ENCODE results near the gene TCL1A.

Gene TCL1A

DNA sequence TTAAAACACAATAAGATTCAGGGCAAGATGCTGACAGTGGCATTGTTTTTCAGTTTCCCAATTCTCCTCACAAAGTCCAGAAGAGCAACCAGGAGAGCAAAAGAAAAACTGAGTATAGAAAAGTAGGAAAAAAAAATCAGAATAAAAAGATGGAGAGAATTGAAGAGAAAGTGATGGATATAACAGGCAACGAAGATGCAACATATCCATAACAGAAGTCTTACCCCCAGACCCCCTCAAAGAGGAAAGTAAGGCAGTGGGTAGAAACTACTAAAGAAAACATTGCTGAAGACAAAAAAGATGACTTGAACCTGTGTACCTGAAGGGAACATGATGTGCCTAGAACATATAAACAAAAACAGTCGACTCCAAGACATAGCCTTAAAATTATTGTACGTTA is 10.6 kb downstream of the TCL1A start:
- FAIRE-seq: no peak
- no peak for TF ChIP-seq POLR2AphosphoS5 (IDR thresholded peaks at IDR 0.05; ENCODE audit: low read depth, low read length)
- TF ChIP-seq TAF1 (IDR thresholded peaks at IDR 0.05; ENCODE audit: borderline replicate concordance, low read depth, low read length): no peak
- no peak for TF ChIP-seq POLR2A (IDR thresholded peaks at IDR 0.05; ENCODE audit: low read depth, low read length)
- no peak for DNase-seq (ENCODE audit: insufficient read length)

DNA sequence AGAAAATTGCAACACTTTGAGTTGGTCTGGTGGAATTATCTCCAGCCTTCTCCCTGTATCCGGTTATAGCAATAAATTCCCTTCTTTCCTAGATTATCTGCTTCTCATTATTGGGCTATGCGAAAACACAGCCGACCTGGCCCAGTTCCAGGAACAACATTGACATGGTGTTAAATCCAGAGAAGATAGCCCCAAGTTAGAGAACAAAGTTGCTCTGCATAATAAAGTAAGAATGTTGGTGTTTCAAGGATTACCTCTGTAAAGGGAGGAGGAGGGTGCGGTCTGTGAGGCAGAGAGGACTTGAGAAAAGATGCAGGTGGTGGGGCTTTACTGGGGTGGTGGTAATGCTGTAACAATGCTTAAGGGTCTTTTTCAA is 12.1 kb downstream of the TCL1A start:
- FAIRE-seq (no peak), DNase-seq (ENCODE audit: insufficient read length) (no peak)
- TF ChIP-seq TAF1 (IDR thresholded peaks at IDR 0.05; ENCODE audit: borderline replicate concordance, low read depth, low read length) (no peak), POLR2A (IDR thresholded peaks at IDR 0.05; ENCODE audit: low read depth, low read length) (no peak), POLR2AphosphoS5 (IDR thresholded peaks at IDR 0.05; ENCODE audit: low read depth, low read length) (no peak)

DNA sequence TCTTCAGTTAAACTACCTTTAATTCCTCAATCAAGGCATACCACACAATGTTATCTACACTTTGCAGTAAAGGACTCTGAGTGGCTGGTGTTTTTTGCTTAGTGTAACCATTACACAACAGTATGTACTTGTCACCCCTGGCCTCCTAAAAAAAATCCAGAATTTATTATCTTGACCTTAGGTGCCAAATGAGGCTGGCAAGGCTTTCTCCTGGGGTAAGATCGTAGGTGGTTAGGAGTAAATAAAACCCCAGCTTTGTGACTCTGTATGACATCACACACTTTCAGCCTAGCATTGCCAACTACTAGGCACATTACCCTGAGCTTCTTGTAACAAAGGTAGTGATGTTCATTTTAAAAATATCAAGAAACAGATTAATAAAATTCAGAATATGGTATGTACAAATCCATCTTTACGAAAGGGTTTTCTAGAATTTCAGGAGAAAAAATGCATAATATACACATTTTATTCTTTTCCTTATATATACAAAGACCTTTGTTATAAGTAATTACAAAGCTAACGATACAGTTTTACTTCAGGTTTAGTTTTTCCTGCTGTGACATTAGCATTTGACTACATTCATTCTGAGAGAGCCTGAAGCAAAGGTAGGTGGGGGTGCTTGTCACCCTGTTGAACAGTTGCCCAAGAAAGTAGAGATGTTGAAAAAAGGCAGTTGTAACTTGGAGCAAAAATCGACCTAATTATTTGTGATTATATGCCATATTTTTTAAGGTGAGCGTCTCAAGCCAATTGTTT is 13.5 kb downstream of the TCL1A start:
- DNase-seq (ENCODE audit: insufficient read length) (no peak), FAIRE-seq (peak; percentile 84)
- TF ChIP-seq TAF1 (IDR thresholded peaks at IDR 0.05; ENCODE audit: borderline replicate concordance, low read depth, low read length): no peak
- no peak for TF ChIP-seq POLR2A (IDR thresholded peaks at IDR 0.05; ENCODE audit: low read depth, low read length)
- TF ChIP-seq POLR2AphosphoS5 (IDR thresholded peaks at IDR 0.05; ENCODE audit: low read depth, low read length): no peak

DNA sequence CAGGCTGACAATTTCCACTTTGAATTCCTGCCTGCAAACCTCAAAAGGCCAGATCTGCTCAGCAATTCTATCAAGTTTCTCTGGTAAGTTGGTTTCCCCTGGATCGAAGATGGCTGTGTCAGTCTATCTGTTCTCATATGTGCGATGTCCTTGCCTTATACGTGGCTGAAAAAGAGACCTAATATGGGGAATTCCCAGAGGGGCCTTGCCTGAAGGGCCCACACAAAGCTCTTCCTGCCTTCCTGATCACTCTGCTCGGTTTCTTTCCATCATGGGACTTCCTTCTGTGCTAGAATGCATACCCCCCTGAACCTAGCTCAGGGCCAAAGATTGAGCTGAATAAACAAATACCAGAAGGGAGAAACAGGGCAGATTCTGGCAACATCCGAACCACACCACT is 14.5 kb downstream of the TCL1A start:
- TF ChIP-seq TAF1 (IDR thresholded peaks at IDR 0.05; ENCODE audit: borderline replicate concordance, low read depth, low read length) (no peak), POLR2AphosphoS5 (IDR thresholded peaks at IDR 0.05; ENCODE audit: low read depth, low read length) (peak; percentile 57; the same call in 1 of the 2 replicates), POLR2A (IDR thresholded peaks at IDR 0.05; ENCODE audit: low read depth, low read length) (peak; percentile 56)
- no peak for DNase-seq (ENCODE audit: insufficient read length)
- FAIRE-seq: peak; percentile 93

DNA sequence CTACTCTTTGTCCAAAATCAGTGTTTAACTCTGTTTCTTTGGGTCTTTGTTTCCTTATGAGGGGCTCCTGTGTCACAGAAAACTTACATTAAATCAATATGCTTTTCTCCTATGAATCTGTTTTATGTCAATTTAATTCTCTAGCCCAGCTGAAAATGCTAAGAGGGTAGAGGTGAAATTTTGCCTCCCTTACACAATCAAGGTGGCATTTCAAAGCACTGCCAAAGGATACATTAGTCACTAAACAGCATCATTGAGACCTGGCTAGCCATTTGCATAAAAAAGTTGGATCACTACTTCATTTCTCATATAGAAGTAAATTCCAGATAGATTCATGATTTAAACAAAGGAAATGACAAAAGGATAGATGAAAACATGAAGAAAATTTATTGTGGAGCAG is 15.6 kb downstream of the TCL1A start:
- no peak for FAIRE-seq
- DNase-seq (ENCODE audit: insufficient read length): no peak
- TF ChIP-seq TAF1 (IDR thresholded peaks at IDR 0.05; ENCODE audit: borderline replicate concordance, low read depth, low read length) (no peak), POLR2AphosphoS5 (IDR thresholded peaks at IDR 0.05; ENCODE audit: low read depth, low read length) (no peak), POLR2A (IDR thresholded peaks at IDR 0.05; ENCODE audit: low read depth, low read length) (no peak; the same call in 1 of the 2 replicates)

DNA sequence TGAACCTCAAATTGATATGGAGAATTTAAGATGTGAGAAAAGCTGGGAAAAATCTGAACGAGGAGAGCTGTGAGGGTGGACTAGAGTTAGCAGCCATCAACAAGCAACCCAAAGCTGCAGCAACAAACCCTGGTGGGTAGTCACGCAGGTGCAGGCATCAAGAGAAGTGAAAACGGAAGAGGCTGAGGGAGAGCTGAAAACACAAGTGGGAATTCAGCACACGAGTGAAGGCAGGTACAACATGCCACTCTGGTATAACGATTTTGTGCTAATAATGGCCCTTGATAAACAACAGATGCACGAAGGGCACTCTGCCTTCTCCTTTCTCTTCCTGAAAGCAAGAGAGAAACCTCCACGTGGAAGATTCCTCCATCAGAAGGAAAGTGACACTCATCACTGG is 16.2 kb downstream of the TCL1A start:
- FAIRE-seq: peak; percentile 93
- TF ChIP-seq POLR2AphosphoS5 (IDR thresholded peaks at IDR 0.05; ENCODE audit: low read depth, low read length) (peak; percentile 62), POLR2A (IDR thresholded peaks at IDR 0.05; ENCODE audit: low read depth, low read length) (peak; percentile 62), TAF1 (IDR thresholded peaks at IDR 0.05; ENCODE audit: borderline replicate concordance, low read depth, low read length) (no peak)
- DNase-seq (ENCODE audit: insufficient read length): no peak

DNA sequence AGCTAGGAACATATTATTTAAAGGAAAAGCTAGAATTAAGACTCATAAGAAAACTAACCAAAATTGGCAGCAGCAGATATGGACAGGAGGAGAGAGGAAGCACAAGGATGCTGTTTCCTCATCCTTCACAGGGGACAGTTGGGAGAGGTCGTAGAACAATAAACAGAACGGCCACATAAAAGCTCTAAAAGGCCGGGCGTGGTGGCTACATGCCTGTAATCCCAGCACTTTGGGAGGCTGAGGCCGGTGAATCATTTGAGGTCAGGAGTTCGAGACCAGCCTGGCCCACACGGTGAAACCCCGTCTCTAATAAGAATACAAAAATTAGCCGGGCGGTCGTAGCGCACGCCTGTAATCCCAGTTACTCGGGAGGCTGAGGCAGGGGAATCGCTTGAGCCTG is 17.2 kb downstream of the TCL1A start:
- TF ChIP-seq TAF1 (IDR thresholded peaks at IDR 0.05; ENCODE audit: borderline replicate concordance, low read depth, low read length) (no peak), POLR2AphosphoS5 (IDR thresholded peaks at IDR 0.05; ENCODE audit: low read depth, low read length) (no peak), POLR2A (IDR thresholded peaks at IDR 0.05; ENCODE audit: low read depth, low read length) (no peak)
- DNase-seq (ENCODE audit: insufficient read length): no peak
- no peak for FAIRE-seq

DNA sequence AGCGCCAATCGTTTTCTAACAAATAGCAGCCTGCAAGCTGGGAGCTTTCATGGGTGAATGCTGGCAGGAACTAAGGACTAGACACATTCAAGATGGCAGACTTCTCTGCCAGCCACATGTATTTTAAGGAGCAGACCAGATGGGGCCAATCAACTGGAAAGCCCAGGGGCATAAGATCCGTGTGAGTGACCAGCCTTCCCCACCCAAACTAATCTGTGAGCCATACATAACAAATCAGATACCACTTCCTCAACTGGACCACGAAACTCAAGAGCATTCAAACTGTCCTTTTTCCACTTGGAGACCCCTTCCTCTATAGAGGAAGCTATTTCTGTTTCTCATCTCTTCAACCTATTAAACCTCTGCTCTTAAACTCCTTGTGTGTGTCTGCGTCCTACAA is 18.0 kb downstream of the TCL1A start:
- DNase-seq (ENCODE audit: insufficient read length) (no peak), FAIRE-seq (peak; percentile 61)
- no peak for TF ChIP-seq POLR2AphosphoS5 (IDR thresholded peaks at IDR 0.05; ENCODE audit: low read depth, low read length)
- TF ChIP-seq TAF1 (IDR thresholded peaks at IDR 0.05; ENCODE audit: borderline replicate concordance, low read depth, low read length): no peak
- TF ChIP-seq POLR2A (IDR thresholded peaks at IDR 0.05; ENCODE audit: low read depth, low read length): no peak

DNA sequence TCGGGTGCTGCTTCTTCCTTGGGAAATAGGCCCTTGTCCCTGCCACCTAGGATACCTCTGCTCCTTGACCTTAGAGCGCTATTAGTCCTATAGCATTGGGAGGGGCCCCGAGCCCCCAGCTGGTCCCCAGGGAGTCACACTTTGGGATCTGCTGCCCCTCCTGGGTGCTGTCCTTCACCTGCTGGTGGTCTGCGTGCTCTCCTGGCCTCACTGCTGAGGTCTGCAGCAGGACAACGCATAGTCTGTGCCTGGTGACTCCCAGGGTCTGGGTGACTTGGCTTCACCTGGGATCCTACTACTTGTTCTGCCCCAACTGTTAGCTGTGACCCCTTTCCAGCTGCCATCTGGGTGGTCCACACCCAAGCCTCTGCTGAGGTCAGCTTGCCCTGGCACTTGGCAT is 18.9 kb downstream of the TCL1A start:
- TF ChIP-seq TAF1 (IDR thresholded peaks at IDR 0.05; ENCODE audit: borderline replicate concordance, low read depth, low read length): no peak
- TF ChIP-seq POLR2AphosphoS5 (IDR thresholded peaks at IDR 0.05; ENCODE audit: low read depth, low read length): no peak
- TF ChIP-seq POLR2A (IDR thresholded peaks at IDR 0.05; ENCODE audit: low read depth, low read length): no peak
- FAIRE-seq: no peak
- no peak for DNase-seq (ENCODE audit: insufficient read length)

DNA sequence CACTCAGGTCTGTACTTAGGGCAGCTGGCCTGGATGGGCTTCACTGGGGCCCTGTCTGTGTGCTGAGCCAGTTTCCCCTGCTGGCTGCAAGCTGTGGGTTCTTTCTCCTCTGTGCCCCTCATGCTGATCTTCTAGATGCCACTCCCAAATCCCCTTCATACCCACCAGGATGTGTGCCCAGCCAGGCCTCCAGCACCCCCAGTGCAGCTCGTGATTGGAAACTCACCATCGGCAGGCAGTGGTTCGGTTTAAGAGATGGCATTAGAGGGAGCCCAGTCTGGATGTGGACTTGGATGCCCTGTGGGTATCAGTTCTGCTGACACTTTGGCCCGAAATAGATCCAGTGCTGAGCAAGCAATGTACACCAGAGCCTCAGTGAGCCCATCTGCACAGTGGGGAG is 21.8 kb downstream of the TCL1A start:
- TF ChIP-seq POLR2A (IDR thresholded peaks at IDR 0.05; ENCODE audit: low read depth, low read length) (no peak), POLR2AphosphoS5 (IDR thresholded peaks at IDR 0.05; ENCODE audit: low read depth, low read length) (no peak), TAF1 (IDR thresholded peaks at IDR 0.05; ENCODE audit: borderline replicate concordance, low read depth, low read length) (no peak)
- DNase-seq (ENCODE audit: insufficient read length) (no peak), FAIRE-seq (no peak)

DNA sequence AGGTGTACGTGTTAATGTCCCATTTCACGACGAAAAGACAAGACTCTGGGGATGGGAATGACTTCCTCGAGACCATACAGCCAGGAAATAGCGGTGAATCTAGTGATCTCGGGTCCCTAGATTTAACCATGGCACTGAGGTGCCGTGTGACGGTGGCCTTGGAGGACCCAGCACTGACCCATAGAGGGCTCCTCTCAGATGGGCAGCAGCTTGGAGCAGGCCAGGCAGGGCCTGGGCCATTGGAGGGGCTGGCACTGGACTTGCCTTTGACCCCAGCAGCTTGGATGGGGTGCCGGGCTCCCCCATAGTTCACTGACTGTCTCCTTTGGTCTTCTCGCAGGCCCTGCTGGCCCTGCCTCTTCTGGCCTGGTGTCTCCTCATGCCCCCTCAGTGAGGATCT is 22.3 kb downstream of the TCL1A start:
- FAIRE-seq (no peak), DNase-seq (ENCODE audit: insufficient read length) (no peak)
- TF ChIP-seq TAF1 (IDR thresholded peaks at IDR 0.05; ENCODE audit: borderline replicate concordance, low read depth, low read length) (no peak), POLR2AphosphoS5 (IDR thresholded peaks at IDR 0.05; ENCODE audit: low read depth, low read length) (no peak), POLR2A (IDR thresholded peaks at IDR 0.05; ENCODE audit: low read depth, low read length) (no peak)

DNA sequence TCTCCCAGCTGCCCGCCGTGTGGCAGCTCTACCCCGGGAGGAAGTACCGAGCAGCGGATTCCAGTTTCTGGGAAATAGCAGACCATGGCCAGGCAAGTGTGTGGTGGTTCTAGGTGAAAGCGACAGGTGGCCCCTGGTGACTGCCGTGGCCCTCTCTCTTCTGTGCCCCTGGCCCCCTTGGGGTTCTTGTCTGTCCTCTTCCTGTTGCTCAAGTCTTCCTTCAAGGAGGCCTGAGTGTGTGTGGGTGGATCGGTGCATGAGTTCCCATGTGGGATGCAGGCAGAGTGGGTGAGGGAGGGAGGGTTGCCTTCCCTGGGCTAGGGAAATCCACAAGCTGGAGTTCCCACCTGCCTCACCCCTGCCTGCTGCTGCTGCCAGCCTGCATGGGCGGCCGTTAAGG is 23.1 kb downstream of the TCL1A start:
- DNase-seq (ENCODE audit: insufficient read length) (no peak), FAIRE-seq (no peak)
- TF ChIP-seq TAF1 (IDR thresholded peaks at IDR 0.05; ENCODE audit: borderline replicate concordance, low read depth, low read length) (no peak), POLR2A (IDR thresholded peaks at IDR 0.05; ENCODE audit: low read depth, low read length) (no peak), POLR2AphosphoS5 (IDR thresholded peaks at IDR 0.05; ENCODE audit: low read depth, low read length) (no peak)

Data from GM12892 (cell line).